ENCODE measurements around the gene WDR17. TPM values are rescaled to one million over a fixed set of nuclear protein-coding genes. Genes with fewer than 3 reads are reported as not detected.
"Not testable (repeated sequence)": the region's sequence is repeated elsewhere in the genome, so short reads cannot be mapped to it uniquely, and the experiment has no call there.

Gene WDR17
- total RNA-seq, 4 donors from 2014 or later, result 0.57 to 6.7 (median 1.8) TPM

DNA sequence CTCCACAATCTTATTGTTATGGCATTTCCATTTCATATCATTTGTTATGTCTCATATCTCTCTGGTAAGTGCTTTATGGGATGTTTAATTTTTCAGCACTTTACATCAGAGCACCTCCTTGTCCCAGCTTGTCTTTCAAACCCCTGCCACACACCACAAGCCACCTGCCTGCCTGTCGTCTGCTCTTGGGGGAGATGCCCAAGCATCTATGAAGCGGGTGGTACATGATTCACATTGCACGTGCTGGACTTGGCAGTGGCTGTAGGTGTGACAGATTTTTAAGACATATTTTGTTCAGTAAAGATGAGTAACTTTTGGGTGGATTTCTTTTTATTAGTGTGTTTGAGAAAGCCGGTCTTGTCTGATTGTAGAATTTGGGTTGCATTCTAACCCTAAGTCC lies 143.9 kb downstream of the WDR17 start:
- H3K4me1 ChIP-seq, result no peaks in the 10 kb centered on the region
- H3K27ac ChIP-seq, result no peak overlapping the region
- no peaks in the 10 kb centered on the region for H3K9me3 ChIP-seq
- no peaks in the 10 kb centered on the region for H3K36me3 ChIP-seq
- TF ChIP-seq, protein P1, sequence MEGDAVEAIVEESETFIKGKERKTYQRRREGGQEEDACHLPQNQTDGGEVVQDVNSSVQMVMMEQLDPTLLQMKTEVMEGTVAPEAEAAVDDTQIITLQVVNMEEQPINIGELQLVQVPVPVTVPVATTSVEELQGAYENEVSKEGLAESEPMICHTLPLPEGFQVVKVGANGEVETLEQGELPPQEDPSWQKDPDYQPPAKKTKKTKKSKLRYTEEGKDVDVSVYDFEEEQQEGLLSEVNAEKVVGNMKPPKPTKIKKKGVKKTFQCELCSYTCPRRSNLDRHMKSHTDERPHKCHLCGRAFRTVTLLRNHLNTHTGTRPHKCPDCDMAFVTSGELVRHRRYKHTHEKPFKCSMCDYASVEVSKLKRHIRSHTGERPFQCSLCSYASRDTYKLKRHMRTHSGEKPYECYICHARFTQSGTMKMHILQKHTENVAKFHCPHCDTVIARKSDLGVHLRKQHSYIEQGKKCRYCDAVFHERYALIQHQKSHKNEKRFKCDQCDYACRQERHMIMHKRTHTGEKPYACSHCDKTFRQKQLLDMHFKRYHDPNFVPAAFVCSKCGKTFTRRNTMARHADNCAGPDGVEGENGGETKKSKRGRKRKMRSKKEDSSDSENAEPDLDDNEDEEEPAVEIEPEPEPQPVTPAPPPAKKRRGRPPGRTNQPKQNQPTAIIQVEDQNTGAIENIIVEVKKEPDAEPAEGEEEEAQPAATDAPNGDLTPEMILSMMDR (IDR thresholded peaks at IDR 0.05), result no peak
- no peak for TF ChIP-seq POLR2A (IDR thresholded peaks at IDR 0.05)
- no peak overlapping the region for H3K4me3 ChIP-seq
- no peak for DNase-seq
- no peaks in the 10 kb centered on the region for H3K27me3 ChIP-seq

- no peaks in the 10 kb centered on the region for H3K4me1 ChIP-seq
- H3K27ac ChIP-seq, result no peak overlapping the region
- H3K9me3 ChIP-seq, result no peaks in the 10 kb centered on the region
- TF ChIP-seq, protein P1 (IDR thresholded peaks at IDR 0.05), result no peak
- no peak for TF ChIP-seq POLR2A (IDR thresholded peaks at IDR 0.05)
- H3K27me3 ChIP-seq, result no peaks in the 10 kb centered on the region
- no peak overlapping the region for H3K4me3 ChIP-seq
- H3K36me3 ChIP-seq, result no peaks in the 10 kb centered on the region
- no peak for DNase-seq
Observed at GRCh38 chr4:176210101-176210500, 144.5 kb downstream of the WDR17 start.

DNA sequence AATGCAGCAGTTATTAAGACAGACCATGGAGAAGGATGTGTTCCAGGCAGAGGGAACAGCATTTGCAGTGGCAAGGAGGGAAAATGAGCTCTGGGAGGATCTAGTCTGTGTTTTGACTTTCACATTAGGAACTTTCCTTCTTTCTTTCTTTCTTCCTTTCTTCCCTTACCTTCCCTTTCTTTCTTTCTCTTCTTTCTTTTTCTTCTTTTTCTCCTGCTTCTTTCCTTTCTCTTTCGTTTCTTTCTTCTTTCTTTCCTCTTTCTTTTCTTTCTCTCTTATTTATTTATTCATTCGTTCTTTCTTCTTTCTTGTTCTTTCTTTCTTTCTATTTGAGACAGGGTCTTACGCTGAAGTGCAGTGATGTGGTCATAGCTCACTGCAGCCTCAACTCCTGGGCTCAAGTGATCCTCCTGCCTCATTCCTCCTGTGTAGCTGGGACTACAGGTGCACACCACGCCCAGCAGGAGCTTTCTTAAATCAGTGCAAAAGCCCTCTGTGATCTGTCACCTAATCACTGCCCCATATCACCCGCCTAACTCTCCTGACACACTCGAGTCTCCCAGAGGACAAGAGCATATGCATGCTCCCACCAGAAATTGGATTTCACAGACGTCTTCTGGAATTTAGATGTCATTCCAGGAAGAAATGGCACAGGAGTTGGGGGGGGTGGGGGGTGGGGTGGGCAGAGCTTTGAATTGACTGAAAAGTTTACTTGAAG lies 145.1 kb downstream of the WDR17 start:
- DNase-seq, result no peak
- no peaks in the 10 kb centered on the region for H3K27me3 ChIP-seq
- TF ChIP-seq, protein P1 (IDR thresholded peaks at IDR 0.05), result no peak
- no peak for TF ChIP-seq POLR2A (IDR thresholded peaks at IDR 0.05)
- no peaks in the 10 kb centered on the region for H3K36me3 ChIP-seq
- H3K9me3 ChIP-seq, result no peaks in the 10 kb centered on the region
- no peak overlapping the region for H3K27ac ChIP-seq
- H3K4me1 ChIP-seq, result no peaks in the 10 kb centered on the region
- H3K4me3 ChIP-seq, result no peak overlapping the region

DNA sequence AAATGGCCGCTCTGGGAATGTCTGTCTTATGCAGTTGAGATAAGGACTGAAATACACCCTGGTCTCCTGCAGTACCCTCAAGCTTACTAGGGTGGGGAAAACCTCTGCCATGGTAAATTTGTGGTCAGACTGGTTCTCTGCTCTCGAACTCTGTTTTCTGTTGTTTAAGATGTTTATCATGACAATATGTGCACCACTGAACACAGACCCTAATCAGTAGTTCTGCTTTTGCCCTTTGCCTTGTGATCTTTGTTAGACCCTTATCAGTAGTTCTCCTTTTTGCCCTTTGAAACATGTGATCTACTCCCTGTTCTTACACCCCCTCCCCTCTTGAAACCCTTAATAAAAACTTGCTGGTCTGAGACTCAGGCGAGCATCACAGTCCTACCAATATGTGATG lies 146.7 kb downstream of the WDR17 start:
- not testable (repeated sequence) for H3K4me1 ChIP-seq, H3K4me3 ChIP-seq, DNase-seq, H3K27me3 ChIP-seq, H3K36me3 ChIP-seq, H3K27ac ChIP-seq, H3K9me3 ChIP-seq

GRCh38 chr4:176217510-176217909 lies 151.9 kb downstream of the WDR17 start:
- Histone ChIP-seq H3K27me3 (no peaks in the 10 kb centered on the region), H3K27ac (no peak overlapping the region), H3K4me1 (no peaks in the 10 kb centered on the region), H3K4me3 (no peak overlapping the region), H3K9me3 (no peaks in the 10 kb centered on the region), H3K36me3 (no peaks in the 10 kb centered on the region)
- no peak for TF ChIP-seq POLR2A (IDR thresholded peaks at IDR 0.05)
- TF ChIP-seq, protein P1 (IDR thresholded peaks at IDR 0.05), result no peak
- DNase-seq, result no peak

- H3K27ac ChIP-seq, result no peak overlapping the region
- TF ChIP-seq, protein P1 (IDR thresholded peaks at IDR 0.05), result no peak
- no peak for TF ChIP-seq POLR2A (IDR thresholded peaks at IDR 0.05)
- no peaks in the 10 kb centered on the region for H3K36me3 ChIP-seq
- DNase-seq, result no peak
- no peaks in the 10 kb centered on the region for H3K9me3 ChIP-seq
- H3K27me3 ChIP-seq, result no peaks in the 10 kb centered on the region
- no peaks in the 10 kb centered on the region for H3K4me1 ChIP-seq
- H3K4me3 ChIP-seq, result no peak overlapping the region
Observed at GRCh38 chr4:176222149-176222548, 156.5 kb downstream of the WDR17 start.

Data from Peyer's patch (tissue), 4 donors.